GF-D8 (cell line): Measurements from ENCODE around the gene CISH.

Source experiments
- DNase-seq: peaks from one replicate; lab custom pipeline; 2025; lab: John Stamatoyannopoulos, UW

The CISH gene

GRCh38 chr3:50637011-50637410 lies 25.4 kb upstream of the CISH start:
- no peak for DNase-seq

DNA sequence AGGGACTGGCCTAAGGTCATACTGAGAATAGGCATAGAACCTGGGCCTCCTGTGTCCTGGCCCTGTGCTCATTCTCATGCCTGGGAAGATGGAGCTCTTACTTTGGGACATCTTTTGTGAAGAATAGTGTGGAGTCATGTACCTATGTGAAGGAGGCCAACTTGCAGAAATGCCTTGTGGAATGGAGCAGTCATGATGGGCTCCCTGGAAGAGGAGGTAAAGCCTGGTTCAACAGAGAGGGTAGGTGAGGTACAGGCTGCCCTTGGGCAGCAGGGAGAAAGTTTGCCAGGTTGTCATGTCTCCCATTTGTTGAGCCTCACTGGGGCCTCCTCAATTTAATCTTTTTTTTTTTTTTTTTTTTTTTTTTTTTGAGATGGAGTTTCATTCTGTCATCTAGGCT lies 23.5 kb upstream of the CISH start:
- DNase-seq, result no peak

DNA sequence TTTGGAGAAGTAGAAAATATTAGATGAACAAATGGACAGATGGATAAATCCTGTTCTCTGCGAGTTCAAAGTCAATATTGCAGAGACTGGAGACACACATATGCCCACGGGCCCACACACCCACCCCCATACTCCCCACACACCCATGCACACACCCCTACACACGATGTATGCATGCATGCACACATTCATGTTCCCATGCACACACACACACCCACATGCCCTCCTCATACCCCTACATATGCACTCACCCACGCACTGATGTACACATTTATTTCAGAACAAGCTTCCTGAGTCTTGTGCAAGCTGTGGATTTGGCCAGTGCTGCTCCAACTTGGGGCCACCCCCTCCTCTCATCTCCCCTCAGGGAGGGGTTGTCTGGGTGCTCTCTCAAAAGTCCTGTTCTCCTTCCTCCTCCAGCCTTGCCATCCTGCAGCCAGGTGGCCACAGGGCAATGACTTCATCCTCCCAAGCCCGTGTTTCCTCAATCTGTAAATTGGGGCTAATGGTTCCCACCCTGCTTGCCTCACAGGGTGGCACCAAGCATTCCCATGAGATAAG lies 21.7 kb upstream of the CISH start:
- peak; percentile 73 for DNase-seq

GRCh38 chr3:50632450-50632849 lies 20.9 kb upstream of the CISH start:
- peak; percentile 88 for DNase-seq

- DNase-seq, result no peak
Observed at GRCh38 chr3:50630877-50631276, 19.3 kb upstream of the CISH start.

DNA sequence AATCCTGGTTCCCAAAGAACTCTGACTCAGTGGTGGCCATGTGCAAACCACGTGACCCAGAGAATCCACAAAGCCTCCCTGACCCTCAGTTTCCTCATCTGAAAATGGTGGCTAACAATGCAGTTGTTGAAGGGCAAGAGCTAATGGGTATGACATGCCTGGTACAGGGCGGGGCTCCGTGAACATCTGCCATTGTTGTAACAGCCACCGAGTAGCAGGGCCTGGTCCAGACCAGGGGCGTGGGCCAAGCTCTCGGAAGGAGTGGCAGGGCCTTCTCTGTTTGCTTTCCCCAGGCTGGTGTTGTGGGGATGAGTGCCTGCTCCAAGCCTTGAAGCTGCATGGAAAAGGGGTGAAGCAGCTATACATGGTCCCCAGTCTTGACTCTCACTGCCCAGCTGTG lies 18.8 kb upstream of the CISH start:
- DNase-seq, result no peak

- DNase-seq, result no peak
Observed at GRCh38 chr3:50628601-50629000, 17.0 kb upstream of the CISH start.

DNA sequence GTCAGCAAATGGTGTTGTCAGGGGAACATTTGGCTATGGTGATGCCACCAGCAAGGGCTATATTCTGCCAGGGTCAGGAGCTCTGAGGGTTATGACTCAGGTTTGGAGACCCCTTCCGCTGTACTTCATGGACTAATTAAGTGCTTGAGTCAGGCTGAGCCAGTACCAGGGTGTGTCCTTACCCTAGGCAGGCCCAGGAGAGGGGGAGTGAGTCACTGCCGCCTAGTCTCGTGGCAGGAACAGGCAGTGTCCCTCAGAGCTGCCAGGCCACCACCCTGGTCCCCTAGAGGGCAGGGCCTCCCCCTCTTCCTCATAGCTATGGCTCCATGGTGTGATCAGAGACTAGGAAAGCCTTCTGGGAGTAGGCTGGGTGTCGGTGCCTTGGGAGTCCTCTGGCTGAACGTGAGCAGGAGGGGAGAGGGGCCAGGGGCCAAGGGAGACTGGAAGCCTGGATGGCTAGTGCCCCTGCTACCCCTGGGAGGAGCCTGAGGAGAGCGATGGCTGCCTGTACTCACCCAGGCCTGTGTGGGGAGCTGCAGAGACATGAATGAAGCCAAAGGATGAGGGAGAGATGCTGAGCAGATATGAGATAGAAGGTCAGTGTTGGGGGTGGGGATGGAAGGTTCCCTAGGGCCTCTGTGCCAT lies 16.0 kb upstream of the CISH start:
- no peak for DNase-seq

DNA sequence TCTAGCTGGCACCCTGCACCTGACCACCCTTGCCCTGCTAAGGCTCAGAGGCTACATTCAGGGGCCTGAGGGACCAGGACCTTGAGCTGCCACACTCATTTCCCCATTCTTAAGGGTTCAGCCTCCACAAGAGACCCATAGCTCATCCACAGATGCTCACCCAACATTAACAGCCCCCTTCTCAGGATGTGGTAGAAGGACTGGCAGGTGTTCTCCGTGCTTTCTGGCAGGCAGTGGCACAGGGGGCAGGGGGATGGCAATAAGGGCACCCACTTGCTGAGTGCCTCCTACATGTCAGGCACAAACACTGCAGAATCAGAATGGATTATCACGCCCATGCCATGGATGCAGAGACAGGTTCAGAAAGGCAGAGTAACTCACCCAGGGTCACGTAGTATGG lies 14.8 kb upstream of the CISH start:
- DNase-seq, result no peak

DNA sequence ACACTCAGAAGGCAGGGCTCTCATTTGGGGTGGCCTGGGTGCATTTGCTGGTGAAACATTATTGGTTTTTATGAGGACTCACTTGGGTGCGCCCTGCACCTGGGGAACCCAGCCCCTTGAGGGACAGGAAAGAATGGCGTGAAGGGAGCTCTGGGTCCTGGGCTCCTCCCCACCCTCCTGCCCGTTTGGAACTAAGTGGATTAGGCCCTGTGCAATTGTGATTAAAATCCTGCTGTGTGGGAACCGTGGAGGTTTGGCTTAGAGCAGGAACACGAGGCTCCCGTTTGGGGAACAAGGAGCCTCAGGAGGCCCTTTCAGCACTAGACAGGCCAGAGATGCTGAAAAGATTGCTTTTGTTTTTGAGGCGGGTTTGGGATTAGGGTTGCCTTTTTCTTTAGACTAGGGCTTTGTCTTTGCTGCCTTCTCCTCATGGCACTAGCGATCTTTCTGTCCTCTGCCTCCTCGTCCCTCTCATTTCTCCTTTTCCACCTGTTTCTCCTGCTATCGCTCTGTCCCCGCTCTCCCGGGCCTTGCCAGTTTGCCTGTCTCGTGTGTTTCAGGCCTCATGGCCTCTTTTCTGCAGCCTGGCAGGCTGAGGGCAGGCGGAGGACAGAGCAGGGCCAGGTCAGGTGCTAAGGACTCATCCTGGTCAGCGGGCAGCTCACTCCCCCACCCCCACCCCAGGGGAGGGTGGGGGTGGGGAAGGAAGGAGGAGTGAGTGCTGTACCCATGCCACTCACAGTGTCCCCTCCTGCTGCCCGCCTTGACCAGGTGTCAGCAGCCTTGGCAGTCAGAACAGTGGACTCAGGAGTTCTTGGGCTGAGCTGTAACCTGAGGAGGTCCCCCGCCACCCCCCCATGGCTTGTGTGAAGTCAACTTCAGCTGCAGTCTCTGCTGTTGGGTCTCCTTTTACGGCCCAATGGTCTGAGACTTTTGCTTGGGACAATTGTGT lies 13.9 kb upstream of the CISH start:
- no peak for DNase-seq

DNA sequence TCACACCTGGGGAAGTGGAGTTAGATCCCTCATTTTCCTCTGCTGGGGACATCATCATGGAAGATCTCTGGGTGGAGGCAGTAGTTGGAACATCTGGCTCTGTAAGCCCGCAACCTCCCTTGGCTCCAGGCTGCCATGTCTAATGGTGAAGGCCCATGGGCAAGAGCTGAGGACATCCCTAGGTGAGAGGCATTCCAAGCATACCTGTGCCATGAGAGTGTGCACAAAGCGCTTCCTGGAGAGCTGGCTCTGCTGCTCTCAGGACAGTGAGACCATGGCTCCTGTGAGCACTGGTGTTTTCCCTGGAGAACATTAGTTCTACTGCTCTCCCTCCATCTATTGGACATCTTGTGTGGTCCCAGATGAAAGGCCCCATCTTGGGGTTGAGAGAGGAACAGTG lies 13.1 kb upstream of the CISH start:
- DNase-seq, result no peak

GRCh38 chr3:50623840-50624474 lies 12.4 kb upstream of the CISH start:
- DNase-seq, result peak; percentile 52

GRCh38 chr3:50622881-50623280 lies 11.3 kb upstream of the CISH start:
- no peak for DNase-seq

- no peak for DNase-seq
Observed at GRCh38 chr3:50620820-50621219, 9.2 kb upstream of the CISH start.

- DNase-seq, result peak; percentile 96
Observed at GRCh38 chr3:50620420-50620819, 8.8 kb upstream of the CISH start.

DNA sequence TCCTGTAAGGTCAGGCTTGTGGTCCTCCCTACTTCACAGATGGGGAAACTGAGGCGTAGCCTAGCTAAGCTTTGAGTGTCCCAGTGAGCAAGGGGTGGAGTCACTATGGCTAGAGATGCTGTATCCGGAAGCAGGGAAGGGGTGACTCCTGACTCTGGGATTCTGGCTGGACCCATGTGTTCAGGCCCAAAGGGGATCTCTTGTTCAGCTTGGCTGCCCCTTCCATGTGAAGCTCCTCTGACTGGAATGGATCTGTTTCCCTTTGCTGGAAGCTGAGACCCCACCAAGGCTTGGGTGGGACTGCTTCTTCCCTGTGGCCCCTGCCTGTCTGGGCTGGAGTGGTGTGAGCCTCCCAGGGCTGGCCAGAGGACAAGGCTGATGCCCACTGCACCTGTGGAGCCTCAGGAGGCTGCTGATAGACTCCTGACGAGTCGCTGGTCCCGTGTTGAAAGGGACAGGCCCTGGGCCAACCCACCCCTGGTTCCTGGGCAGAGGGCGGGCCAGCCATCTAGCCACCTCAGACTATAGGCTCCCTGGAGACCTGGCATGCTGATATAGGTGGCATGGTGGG lies 6.4 kb upstream of the CISH start:
- no peak for DNase-seq

DNA sequence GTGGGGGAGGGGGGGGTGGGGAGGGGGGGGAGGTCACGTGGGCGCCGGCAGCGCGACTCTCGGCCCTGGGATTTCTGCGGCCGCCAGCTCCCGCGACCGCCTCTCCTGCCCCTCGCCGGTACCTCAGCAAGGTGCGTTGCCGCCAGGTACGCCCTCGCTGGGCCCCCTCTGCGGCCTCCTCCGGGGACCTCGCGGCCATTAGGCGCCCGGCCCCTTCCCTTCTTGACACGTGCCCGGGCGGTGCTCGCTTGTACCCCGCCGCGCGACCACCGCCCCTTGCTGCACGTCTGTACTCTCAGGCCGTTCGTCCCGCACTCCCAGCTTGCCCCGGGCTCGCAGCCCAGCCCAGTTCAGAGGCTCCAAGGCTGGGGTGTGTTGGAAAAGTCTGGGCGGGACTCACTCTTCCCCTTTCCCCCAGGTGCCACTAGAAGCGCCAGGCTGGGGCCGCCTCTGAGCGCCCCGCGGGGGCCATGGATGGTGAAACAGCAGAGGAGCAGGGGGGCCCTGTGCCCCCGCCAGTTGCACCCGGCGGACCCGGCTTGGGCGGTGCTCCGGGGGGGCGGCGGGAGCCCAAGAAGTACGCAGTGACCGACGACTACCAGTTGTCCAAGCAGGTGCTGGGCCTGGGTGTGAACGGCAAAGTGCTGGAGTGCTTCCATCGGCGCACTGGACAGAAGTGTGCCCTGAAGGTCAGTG lies 5.7 kb upstream of the CISH start, which contains the start of gene MAPKAPK3:
TSS of gene MAPKAPK3 (plus strand) at position 56 of the 696 bp plus-strand sequence. CDS start at position 471, 415 bp downstream.
- peak; percentile 26 for DNase-seq

DNA sequence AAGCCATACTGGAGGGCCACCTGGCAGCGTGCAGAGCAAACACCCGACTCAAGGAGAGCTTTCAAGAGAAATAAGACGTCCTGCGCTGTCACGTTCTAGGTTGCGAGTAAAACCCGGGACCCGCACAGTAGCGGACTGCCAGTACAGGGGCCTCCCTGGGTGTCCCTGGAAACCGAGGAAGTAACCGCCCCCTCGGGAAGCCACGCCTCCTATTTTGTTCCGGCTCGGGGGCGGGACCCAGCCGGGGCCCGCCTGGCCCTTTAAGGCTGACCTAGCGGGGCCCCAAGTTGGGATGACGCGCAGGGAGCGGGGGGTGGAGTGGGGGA lies 5.2 kb upstream of the CISH start:
- DNase-seq, result peak; percentile 87

- peak; percentile 57 for DNase-seq
Observed at GRCh38 chr3:50616003-50616769, 4.6 kb upstream of the CISH start.

DNA sequence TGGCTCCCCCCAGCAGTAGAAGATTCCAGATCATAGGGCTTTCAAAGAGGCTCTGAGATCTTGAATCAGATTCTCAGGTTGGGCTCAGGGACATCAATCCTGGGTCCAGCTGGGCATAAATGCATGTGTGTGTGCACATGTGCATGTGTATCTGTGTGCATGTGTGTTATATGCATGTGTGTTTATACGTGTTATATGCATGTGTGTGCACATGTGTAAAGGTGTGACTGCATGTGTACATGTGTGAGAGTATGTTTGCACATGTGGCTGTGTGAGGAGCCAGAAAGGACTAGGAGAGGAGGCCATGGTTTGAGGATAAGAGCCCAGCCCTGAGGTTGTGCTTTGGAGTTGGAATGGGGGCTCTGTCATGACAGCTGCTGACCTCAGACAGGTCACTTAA lies 3.6 kb upstream of the CISH start:
- DNase-seq, result no peak
